Type B pancreatic cell (in vitro differentiated cells): ENCODE measurements around the gene DEPDC5. TPM values are rescaled to one million over a fixed set of nuclear protein-coding genes. Genes with fewer than 3 reads are reported as not detected.

ENCODE experiments used
- DNase-seq: peaks from one replicate; pipeline ENCODE4 v3.0.0; 2021; ENCODE audit warnings: mixed read lengths; ENCODE audit not compliant: unreplicated experiment; ENCODE audit errors: extremely low spot score
- H3K27ac Mint-ChIP-seq: 2 replicates; pipeline ENCODE4 v1.8.0; 2021; ENCODE audit warnings: mild to moderate bottlenecking, mixed read lengths
- H3K27me3 Mint-ChIP-seq: 2 replicates; pipeline ENCODE4 v1.8.0; 2021; ENCODE audit warnings: mixed read lengths
- H3K36me3 Mint-ChIP-seq: 2 replicates; pipeline ENCODE4 v1.8.0; 2021; ENCODE audit warnings: mixed read lengths
- H3K4me1 Mint-ChIP-seq: one replicate; pipeline ENCODE4 v1.8.0; 2021; ENCODE audit warnings: mixed read lengths; ENCODE audit not compliant: unreplicated experiment
- H3K4me3 Mint-ChIP-seq: 2 replicates; pipeline ENCODE4 v1.8.0; 2021; ENCODE audit warnings: mild to moderate bottlenecking, mixed read lengths
- H3K9me3 Mint-ChIP-seq: 2 replicates; pipeline ENCODE4 v1.8.0; 2021; ENCODE audit warnings: mixed read lengths
- CTCF ChIP-seq: fragments of 200-600 bp; sonication (generic); conservative IDR thresholded peaks from 2 replicates; pipeline ENCODE4 v1.5.0; 2021; ENCODE audit warnings: antibody characterized with exemption, mild to moderate bottlenecking
- total RNA-seq: library from RNA; stranded (reverse); gene quantifications from 2 replicates; pipeline ENCODE4 v1.2.1, GENCODE V29; 2021; ENCODE audit warnings: low replicate concordance

Gene DEPDC5
- total RNA-seq, 1 donor from 2014 or later: 40.6 TPM

- H3K9me3 Mint-ChIP-seq: no peaks in the 10 kb centered on the region
- H3K36me3 Mint-ChIP-seq: peaks cover 33% of the 10 kb centered on the region
- DNase-seq: no peak
- H3K4me1 Mint-ChIP-seq: no peaks in the 10 kb centered on the region
- H3K4me3 Mint-ChIP-seq: no peak overlapping the region
- no peak for TF ChIP-seq CTCF
- H3K27me3 Mint-ChIP-seq: no peaks in the 10 kb centered on the region
- no peak overlapping the region for H3K27ac Mint-ChIP-seq
These were observed 66.8 kb downstream of the DEPDC5 start for GRCh38 chr22:31820655-31821054.

GRCh38 chr22:31821572-31821971 lies 67.8 kb downstream of the DEPDC5 start:
- Mint-ChIP-seq H3K27me3 (no peaks in the 10 kb centered on the region), H3K27ac (no peak overlapping the region), H3K4me1 (no peaks in the 10 kb centered on the region), H3K36me3 (peaks cover 33% of the 10 kb centered on the region), H3K9me3 (no peaks in the 10 kb centered on the region), H3K4me3 (no peak overlapping the region)
- TF ChIP-seq CTCF: no peak
- DNase-seq: no peak

- Mint-ChIP-seq H3K4me3 (no peak overlapping the region), H3K4me1 (no peaks in the 10 kb centered on the region), H3K27ac (no peak overlapping the region), H3K9me3 (no peaks in the 10 kb centered on the region), H3K27me3 (no peaks in the 10 kb centered on the region), H3K36me3 (peaks cover 35% of the 10 kb centered on the region)
- no peak for TF ChIP-seq CTCF
- no peak for DNase-seq
These were observed 68.7 kb downstream of the DEPDC5 start for GRCh38 chr22:31822523-31822922.

GRCh38 chr22:31825513-31825912 lies 71.7 kb downstream of the DEPDC5 start:
- Mint-ChIP-seq H3K27ac (no peak overlapping the region), H3K27me3 (no peaks in the 10 kb centered on the region), H3K9me3 (no peaks in the 10 kb centered on the region), H3K4me3 (no peak overlapping the region), H3K4me1 (peaks cover 10% of the 10 kb centered on the region), H3K36me3 (peaks cover 33% of the 10 kb centered on the region)
- DNase-seq: no peak
- TF ChIP-seq CTCF: no peak

GRCh38 chr22:31826443-31826842 lies 72.6 kb downstream of the DEPDC5 start:
- TF ChIP-seq CTCF: no peak
- Mint-ChIP-seq H3K27me3 (no peaks in the 10 kb centered on the region), H3K9me3 (no peaks in the 10 kb centered on the region), H3K4me1 (peaks cover 10% of the 10 kb centered on the region), H3K4me3 (no peak overlapping the region), H3K36me3 (peaks cover 23% of the 10 kb centered on the region), H3K27ac (no peak overlapping the region)
- DNase-seq: no peak

- Mint-ChIP-seq H3K27me3 (no peaks in the 10 kb centered on the region), H3K4me3 (no peak overlapping the region), H3K4me1 (peaks cover 10% of the 10 kb centered on the region), H3K36me3 (peaks cover 20% of the 10 kb centered on the region), H3K27ac (no peak overlapping the region), H3K9me3 (no peaks in the 10 kb centered on the region)
- no peak for TF ChIP-seq CTCF
- no peak for DNase-seq
These were observed 74.9 kb downstream of the DEPDC5 start for GRCh38 chr22:31828739-31829138.
